ENCODE data around the gene GPR146.

Gene GPR146

DNA sequence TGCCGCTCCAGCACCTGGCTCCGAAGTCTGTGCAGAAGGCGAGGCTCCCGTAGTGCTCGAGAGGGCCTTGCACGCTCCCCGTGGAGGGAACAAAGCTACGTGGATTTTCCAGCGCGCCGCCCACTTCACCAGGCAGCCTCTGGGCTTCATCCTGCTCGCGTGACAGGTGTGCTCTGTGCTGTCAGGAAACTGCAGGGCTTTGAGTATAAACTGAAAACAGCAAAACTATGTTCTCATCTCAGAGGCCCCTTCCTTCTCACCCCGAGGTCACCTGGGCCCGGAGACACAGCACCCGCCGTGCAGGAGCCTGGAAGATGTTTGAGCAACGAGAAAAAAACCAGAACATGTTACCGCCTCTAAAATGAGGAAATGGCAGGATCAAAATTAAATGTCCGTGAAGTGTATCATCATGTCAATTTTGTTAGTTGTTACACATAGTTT lies 17.6 kb upstream of the GPR146 start:
- no peak for TF ChIP-seq SIN3A (IDR thresholded peaks at IDR 0.05; ENCODE audit: borderline replicate concordance, insufficient read depth, low read length)
- TF ChIP-seq TAF1 (IDR thresholded peaks at IDR 0.05; ENCODE audit: borderline replicate concordance, insufficient read depth, low read length): no peak
- TF ChIP-seq POLR2AphosphoS5 (IDR thresholded peaks at IDR 0.05; ENCODE audit: low read depth, low read length): no peak
- no peak for TF ChIP-seq FOXP2 (optimal IDR thresholded peaks at IDR 0.05; ENCODE audit: borderline replicate concordance, extremely low read depth, extremely low read length, insufficient read depth)
- TF ChIP-seq, protein P1, sequence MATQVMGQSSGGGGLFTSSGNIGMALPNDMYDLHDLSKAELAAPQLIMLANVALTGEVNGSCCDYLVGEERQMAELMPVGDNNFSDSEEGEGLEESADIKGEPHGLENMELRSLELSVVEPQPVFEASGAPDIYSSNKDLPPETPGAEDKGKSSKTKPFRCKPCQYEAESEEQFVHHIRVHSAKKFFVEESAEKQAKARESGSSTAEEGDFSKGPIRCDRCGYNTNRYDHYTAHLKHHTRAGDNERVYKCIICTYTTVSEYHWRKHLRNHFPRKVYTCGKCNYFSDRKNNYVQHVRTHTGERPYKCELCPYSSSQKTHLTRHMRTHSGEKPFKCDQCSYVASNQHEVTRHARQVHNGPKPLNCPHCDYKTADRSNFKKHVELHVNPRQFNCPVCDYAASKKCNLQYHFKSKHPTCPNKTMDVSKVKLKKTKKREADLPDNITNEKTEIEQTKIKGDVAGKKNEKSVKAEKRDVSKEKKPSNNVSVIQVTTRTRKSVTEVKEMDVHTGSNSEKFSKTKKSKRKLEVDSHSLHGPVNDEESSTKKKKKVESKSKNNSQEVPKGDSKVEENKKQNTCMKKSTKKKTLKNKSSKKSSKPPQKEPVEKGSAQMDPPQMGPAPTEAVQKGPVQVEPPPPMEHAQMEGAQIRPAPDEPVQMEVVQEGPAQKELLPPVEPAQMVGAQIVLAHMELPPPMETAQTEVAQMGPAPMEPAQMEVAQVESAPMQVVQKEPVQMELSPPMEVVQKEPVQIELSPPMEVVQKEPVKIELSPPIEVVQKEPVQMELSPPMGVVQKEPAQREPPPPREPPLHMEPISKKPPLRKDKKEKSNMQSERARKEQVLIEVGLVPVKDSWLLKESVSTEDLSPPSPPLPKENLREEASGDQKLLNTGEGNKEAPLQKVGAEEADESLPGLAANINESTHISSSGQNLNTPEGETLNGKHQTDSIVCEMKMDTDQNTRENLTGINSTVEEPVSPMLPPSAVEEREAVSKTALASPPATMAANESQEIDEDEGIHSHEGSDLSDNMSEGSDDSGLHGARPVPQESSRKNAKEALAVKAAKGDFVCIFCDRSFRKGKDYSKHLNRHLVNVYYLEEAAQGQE (IDR thresholded peaks at IDR 0.05; ENCODE audit: insufficient read depth in 1 of 2, low read depth in 2 of 2, low read length in 2 of 2): no peak

DNA sequence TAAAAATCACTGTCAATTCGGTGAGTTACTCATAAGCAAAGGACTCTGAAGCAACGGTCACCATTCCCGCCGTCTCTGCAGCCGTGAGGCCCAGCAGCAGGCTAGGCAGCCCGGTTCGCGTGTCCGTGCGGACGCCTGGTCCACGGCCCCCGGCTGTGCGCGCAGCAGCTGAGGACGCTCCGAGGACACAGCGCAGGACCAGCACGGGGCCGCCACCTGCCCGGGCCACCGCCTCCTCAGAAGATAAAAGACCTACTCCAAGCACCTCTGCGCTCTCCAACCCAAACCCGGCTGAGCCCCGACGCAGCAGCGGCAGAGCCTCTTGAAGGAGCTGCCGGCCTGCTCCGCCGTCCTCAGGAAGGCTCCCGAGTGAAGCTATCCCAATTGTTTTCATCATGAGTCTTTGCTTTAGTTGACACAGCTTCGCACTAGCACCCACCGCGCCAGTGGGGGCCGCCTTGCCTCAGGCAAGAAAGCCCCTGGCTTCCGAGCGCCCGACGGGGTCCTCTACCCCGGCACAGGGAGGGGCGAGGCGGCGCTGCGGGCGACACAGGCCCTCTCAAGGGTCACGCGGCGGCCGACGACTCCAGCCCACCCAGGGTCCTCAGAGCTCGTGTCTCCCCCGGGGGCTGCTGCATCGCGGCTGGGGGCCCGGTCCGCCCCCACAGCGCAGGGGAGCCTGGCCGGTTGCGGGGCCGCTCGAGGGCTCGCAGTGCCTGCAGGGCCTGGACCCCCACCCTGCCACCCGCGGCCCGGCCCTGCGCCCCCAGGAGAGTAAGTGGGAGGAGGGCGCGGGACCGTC lies 16.9 kb upstream of the GPR146 start:
- TF ChIP-seq TAF1 (IDR thresholded peaks at IDR 0.05; ENCODE audit: borderline replicate concordance, insufficient read depth, low read length) (no peak), FOXP2 (optimal IDR thresholded peaks at IDR 0.05; ENCODE audit: borderline replicate concordance, extremely low read depth, extremely low read length, insufficient read depth) (no peak), POLR2AphosphoS5 (IDR thresholded peaks at IDR 0.05; ENCODE audit: low read depth, low read length) (no peak), SIN3A (IDR thresholded peaks at IDR 0.05; ENCODE audit: borderline replicate concordance, insufficient read depth, low read length) (no peak)
- TF ChIP-seq, protein P1 (IDR thresholded peaks at IDR 0.05; ENCODE audit: insufficient read depth in 1 of 2, low read depth in 2 of 2, low read length in 2 of 2): no peak

DNA sequence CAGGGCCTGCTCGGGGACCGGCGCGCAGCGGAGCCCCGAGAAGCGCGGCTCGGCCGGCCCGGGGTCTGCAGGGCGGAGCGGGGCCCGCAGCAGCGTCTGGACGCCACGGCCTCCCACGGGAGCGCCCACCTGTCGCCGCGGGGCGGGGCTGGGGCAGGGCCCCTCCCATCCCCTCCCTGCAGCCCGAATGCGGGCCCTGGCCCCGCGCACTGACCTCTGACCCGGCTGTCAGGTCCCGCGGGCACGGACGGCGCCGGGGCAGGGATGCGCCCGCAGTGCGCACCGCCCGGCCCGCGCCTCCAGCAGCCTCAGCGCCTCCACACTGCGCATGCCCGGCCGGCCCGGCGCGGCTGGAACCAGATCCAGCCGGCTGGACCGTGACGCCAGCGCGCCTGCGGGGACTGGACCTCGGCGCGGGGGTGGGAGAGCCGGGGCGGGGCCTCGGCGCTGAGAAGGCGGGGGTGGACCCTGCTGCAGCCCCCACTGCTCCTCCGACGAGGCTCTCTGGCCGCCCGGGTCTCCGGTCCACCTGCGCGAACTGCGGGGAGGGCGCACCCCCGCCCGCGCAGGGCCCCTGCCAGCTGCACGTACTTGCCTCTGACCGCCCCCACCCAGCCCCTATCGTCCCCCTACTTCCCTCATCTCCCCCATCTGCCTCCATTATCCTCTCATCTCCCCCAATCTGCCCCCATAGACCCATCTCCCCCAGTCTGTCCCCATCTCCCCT lies 16.1 kb upstream of the GPR146 start:
- TF ChIP-seq, protein P1 (IDR thresholded peaks at IDR 0.05; ENCODE audit: insufficient read depth in 1 of 2, low read depth in 2 of 2, low read length in 2 of 2): 0 out of 4 replicates have a peak, but pooled peaks of 1 of the 2 experiments have one; percentile 13
- TF ChIP-seq FOXP2 (optimal IDR thresholded peaks at IDR 0.05; ENCODE audit: borderline replicate concordance, extremely low read depth, extremely low read length, insufficient read depth) (peak; percentile 82), SIN3A (IDR thresholded peaks at IDR 0.05; ENCODE audit: borderline replicate concordance, insufficient read depth, low read length) (no peak), TAF1 (IDR thresholded peaks at IDR 0.05; ENCODE audit: borderline replicate concordance, insufficient read depth, low read length) (0 out of 2 replicates have a peak, but pooled peaks have one; percentile 30), POLR2AphosphoS5 (IDR thresholded peaks at IDR 0.05; ENCODE audit: low read depth, low read length) (peak; percentile 49)

DNA sequence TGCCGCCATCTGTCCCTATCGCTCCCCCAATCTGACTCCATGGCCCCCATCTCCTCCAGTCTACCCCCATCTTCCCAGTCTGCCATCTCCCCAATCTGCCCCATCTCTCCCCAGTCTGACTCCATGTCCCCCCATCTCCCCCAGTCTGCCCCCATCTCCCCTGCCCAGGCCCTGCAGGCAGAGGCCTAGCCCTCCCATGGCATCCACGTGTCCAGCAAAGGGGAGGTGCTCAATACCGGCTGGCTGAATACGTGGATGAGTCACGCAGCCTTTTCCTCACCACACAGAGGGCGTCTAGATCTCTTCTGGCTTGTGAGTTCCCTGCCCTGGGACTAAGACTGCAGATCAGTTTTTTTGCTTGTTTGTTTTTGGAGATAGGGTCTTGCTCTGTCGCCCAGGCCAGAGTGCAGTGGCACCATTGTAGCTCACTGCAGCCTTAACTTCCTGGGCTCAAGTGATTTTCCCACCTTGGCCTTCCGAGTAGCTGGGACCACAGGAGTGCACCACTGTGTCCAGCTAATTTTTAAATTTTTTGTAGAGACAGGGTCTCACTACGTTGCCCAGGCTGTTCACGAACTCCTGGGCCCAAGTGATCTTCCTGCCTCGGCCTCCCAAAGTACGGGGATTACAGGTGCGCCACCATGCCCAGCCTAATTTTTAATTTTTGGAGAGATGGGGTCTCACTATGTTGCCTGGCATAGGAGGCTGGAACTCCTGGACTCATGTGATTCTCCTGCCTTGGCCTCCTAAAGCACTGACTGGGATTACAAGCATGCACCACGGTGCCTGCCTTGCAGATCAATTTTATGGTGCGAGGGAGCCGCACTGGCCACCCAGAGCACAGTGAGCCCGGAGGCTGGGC lies 15.3 kb upstream of the GPR146 start:
- TF ChIP-seq TAF1 (IDR thresholded peaks at IDR 0.05; ENCODE audit: borderline replicate concordance, insufficient read depth, low read length): no peak; the same call in 1 of the 2 replicates
- TF ChIP-seq SIN3A (IDR thresholded peaks at IDR 0.05; ENCODE audit: borderline replicate concordance, insufficient read depth, low read length): peak; percentile 81; the same call in 1 of the 2 replicates
- peak; percentile 30; the same call in 1 of the 2 replicates for TF ChIP-seq POLR2AphosphoS5 (IDR thresholded peaks at IDR 0.05; ENCODE audit: low read depth, low read length)

Measured in PFSK-1 (cell line).